Small intestine (tissue), 7 donors: ENCODE data around the gene LAMB1. TPM values are rescaled to one million over a fixed set of nuclear protein-coding genes. Genes with fewer than 3 reads are reported as not detected.
"Not testable (repeated sequence)": the region's sequence is repeated elsewhere in the genome, so short reads cannot be mapped to it uniquely, and the experiment has no call there.

ENCODE experiments used
- DNase-seq, 2 donors: peaks; one replicate each; pipeline versions ENCODE4 v3.0.0 to v3.0.0-alpha.2; 2013
- FAIRE-seq: peaks from 2 replicates; lab custom pipeline; 2012; peaks lifted over from hg19 to GRCh38; lab: Jason Lieb, UNC
- H3K27ac ChIP-seq, 3 donors: one replicate each; pipeline ENCODE4 v1.5.1; 2013; ENCODE audit warnings: low read length in 2 of 3, mild to moderate bottlenecking in 2 of 3, control low read depth in 1 of 3, inconsistent platforms in 1 of 3, low read depth in 1 of 3, moderate library complexity in 1 of 3
- H3K27me3 ChIP-seq, 3 donors: one replicate each; pipeline ENCODE4 v1.6.1; 2013; ENCODE audit warnings: low read length in 3 of 3, inconsistent platforms in 1 of 3; ENCODE audit not compliant: control insufficient read depth in 3 of 3, insufficient read depth in 3 of 3
- H3K36me3 ChIP-seq, 3 donors: one replicate each; pipeline ENCODE4 v1.6.1; 2013; ENCODE audit warnings: low read length in 3 of 3, inconsistent platforms in 1 of 3, low read depth in 1 of 3, mild to moderate bottlenecking in 1 of 3, moderate library complexity in 1 of 3; ENCODE audit not compliant: control insufficient read depth in 3 of 3, insufficient read depth in 2 of 3
- H3K4me1 ChIP-seq, 3 donors: one replicate each; pipeline ENCODE4 v1.6.1; 2013; ENCODE audit warnings: low read length in 2 of 3, inconsistent platforms in 1 of 3, low read depth in 1 of 3, mild to moderate bottlenecking in 1 of 3, moderate library complexity in 1 of 3; ENCODE audit not compliant: control insufficient read depth in 3 of 3, insufficient read depth in 2 of 3
- H3K4me3 ChIP-seq, 3 donors: one replicate each; pipeline ENCODE4 v1.5.1; 2013; ENCODE audit warnings: low read length in 3 of 3, control low read depth in 1 of 3, inconsistent platforms in 1 of 3, low read depth in 1 of 3, mild to moderate bottlenecking in 1 of 3, moderate library complexity in 1 of 3
- H3K9me3 ChIP-seq, 2 donors: one replicate each; pipeline ENCODE4 v1.6.1; 2013; ENCODE audit warnings: low read depth in 1 of 2, low read length in 1 of 2; ENCODE audit not compliant: control insufficient read depth in 2 of 2, insufficient read depth in 1 of 2
- WGBS, 3 donors: extraction: QIAGEN DNeasy Blood & Tissue Kit; methylation state at CpG; one replicate each; pipeline ENCODE4 v1.1.7; 2013; 5-methylcytosine and 5-hydroxymethylcytosine counted together
- polyA plus RNA-seq, 4 donors: library from polyadenylated mRNA; stranded (reverse) in 3 of 4; unstranded in 1 of 4; fragments of 200-250 nt in 3 of 4; fragments of 120-200 nt in 1 of 4; gene quantifications; one replicate each; pipeline versions ENCODE4 v1.2.1 to v1.2.3, GENCODE V29; 2013
- donor health status: healthy with polysubstance abuse.
- donor health status: control.
- donor health status: control.
- donor health status: Bipolar disorder and iron deficiency.
- donor health status: healthy.

Gene LAMB1
- polyA plus RNA-seq, 4 donors, result 15.9 to 190 (median 71.5) TPM

- DNase-seq, result no peak
- Histone ChIP-seq H3K36me3 (peaks cover 0 to 13% (median 11%) of the 10 kb centered on the region in 3 donors), H3K27me3 (no peaks in the 10 kb centered on the region), H3K27ac (no peak overlapping the region), H3K9me3 (no peaks in the 10 kb centered on the region), H3K4me3 (no peak overlapping the region), H3K4me1 (no peaks in the 10 kb centered on the region)
- FAIRE-seq, result no peak
- WGBS, 3 donors, result 72 to 84% (median 77%) methylated on average over 1 of the region's 1 CpG
Observed at GRCh38 chr7:107900496-107901015, 102.4 kb downstream of the LAMB1 start.

- Histone ChIP-seq H3K27me3 (no peaks in the 10 kb centered on the region), H3K4me3 (no peak overlapping the region), H3K36me3 (peaks cover 0 to 13% (median 9%) of the 10 kb centered on the region in 3 donors), H3K9me3 (no peaks in the 10 kb centered on the region), H3K27ac (no peak overlapping the region), H3K4me1 (no peaks in the 10 kb centered on the region)
- 70 to 75% (median 75%) methylated on average over 2 of the region's 2 CpGs for whole genome bisulfite sequencing, 3 donors
- DNase-seq, result no peak
- FAIRE-seq, result no peak
Observed at GRCh38 chr7:107898997-107899594, 103.9 kb downstream of the LAMB1 start.

- H3K36me3 ChIP-seq, H3K27ac ChIP-seq: not testable (repeated sequence)
- 80 to 86% (median 85%) methylated on average over 8 of the region's 8 CpGs for WGBS, 3 donors
Observed at GRCh38 chr7:107892367-107892741, 110.6 kb downstream of the LAMB1 start.

GRCh38 chr7:107891636-107892366, 111.2 kb downstream of the LAMB1 start:
- Histone ChIP-seq H3K4me3 (peak overlapping the region; percentile 68 to 91 (median 79)), H3K36me3 (peaks cover 0 to 4% (median 0%) of the 10 kb centered on the region in 3 donors), H3K27ac (peak overlapping the region; percentile 87 to 96 (median 92)), H3K27me3 (no peaks in the 10 kb centered on the region), H3K9me3 (no peaks in the 10 kb centered on the region), H3K4me1 (peaks cover 0 to 10% (median 2%) of the 10 kb centered on the region in 3 donors)
- 10 to 26% (median 15%) methylated on average over 9 of the region's 9 CpGs for WGBS, 3 donors
- FAIRE-seq, result no peak
- peak in 1 of 2 donors; percentile 25 for DNase-seq

More at GRCh38 chr7:107892367-107892741, 110.6 kb downstream of the LAMB1 start:
- H3K9me3 ChIP-seq, H3K27me3 ChIP-seq, FAIRE-seq, DNase-seq: not testable (repeated sequence)
- Histone ChIP-seq H3K4me3 (peak overlapping the region in 2 of 3 donors; percentile 79 to 91), H3K4me1 (peaks cover 0 to 10% (median 2%) of the 10 kb centered on the region in 3 donors)

GRCh38 chr7:107890962-107891635, 111.9 kb downstream of the LAMB1 start, which contains the start of gene DLD:
DLD (plus strand) TSS chr7:107891183; CDS start chr7:107891251, 68 bp downstream.
- Histone ChIP-seq H3K36me3 (peaks cover 0 to 4% (median 0%) of the 10 kb centered on the region in 3 donors), H3K9me3 (no peaks in the 10 kb centered on the region), H3K4me1 (peaks cover 0 to 10% (median 2%) of the 10 kb centered on the region in 3 donors), H3K4me3 (peak within 1 kb of the TSS; percentile 68 to 91 (median 79)), H3K27me3 (no peaks in the 10 kb centered on the region), H3K27ac (peak within 1 kb of the TSS; percentile 87 to 96 (median 92))
- FAIRE-seq (no peak), DNase-seq (peak; percentile 95 to 97)
- 0% methylated on average over 46 to 55 of the region's 55 CpGs for WGBS, 3 donors

- Histone ChIP-seq H3K4me1 (peaks cover 0 to 10% (median 2%) of the 10 kb centered on the region in 3 donors), H3K36me3 (peaks cover 0 to 4% (median 0%) of the 10 kb centered on the region in 3 donors), H3K9me3 (no peaks in the 10 kb centered on the region), H3K4me3 (peak overlapping the region in 2 of 3 donors; percentile 79 to 91), H3K27ac (peak overlapping the region; percentile 87 to 96 (median 92)), H3K27me3 (no peaks in the 10 kb centered on the region)
- WGBS, 3 donors, result 1 to 3% (median 2%) methylated on average over 7 of the region's 7 CpGs
- FAIRE-seq (no peak), DNase-seq (no peak)
Observed at GRCh38 chr7:107890493-107890961, 112.4 kb downstream of the LAMB1 start.

- DNase-seq (no peak), FAIRE-seq (no peak)
- Histone ChIP-seq H3K27me3 (no peaks in the 10 kb centered on the region), H3K4me3 (no peak overlapping the region), H3K27ac (no peak overlapping the region), H3K4me1 (peaks cover 0 to 10% (median 2%) of the 10 kb centered on the region in 3 donors), H3K36me3 (peaks cover 0 to 4% (median 0%) of the 10 kb centered on the region in 3 donors), H3K9me3 (no peaks in the 10 kb centered on the region)
- 51 to 74% (median 65%) methylated on average over 3 of the region's 3 CpGs for WGBS, 3 donors
Observed at GRCh38 chr7:107889992-107890391, 113.0 kb downstream of the LAMB1 start.

GRCh38 chr7:107887827-107888226, 115.1 kb downstream of the LAMB1 start:
- not testable (repeated sequence) for H3K4me3 ChIP-seq, H3K36me3 ChIP-seq, DNase-seq, H3K27me3 ChIP-seq, H3K9me3 ChIP-seq, H3K27ac ChIP-seq, FAIRE-seq, H3K4me1 ChIP-seq
- WGBS, 3 donors, result 95 to 97% (median 96%) methylated on average over 21 to 22 of the region's 22 CpGs
